GM23338 (cell line): ENCODE data around the gene ELOF1. TPM values are rescaled to one million over a fixed set of nuclear protein-coding genes. Genes with fewer than 3 reads are reported as not detected.
A peak's percentile ranks its signal among the peaks of the same experiment; 100 is the strongest.
"Not testable (repeated sequence)": the region's sequence is repeated elsewhere in the genome, so short reads cannot be mapped to it uniquely, and the experiment has no call there.

Experiments used
- ATAC-seq: fragments of 200-7000 bp; cut with Tn5 transposase; 3 replicates; pipeline ENCODE4 v1.9.1; 2020
- DNase-seq: peaks from one replicate; pipeline ENCODE4 v3.0.0-alpha.2; 2015; ENCODE audit warnings: low spot score
- H2AFZ ChIP-seq: fragments of 200-600 bp; sonication (generic); 2 replicates; pipeline ENCODE4 v1.8.0; 2016; ENCODE audit warnings: antibody characterized with exemption, mild to moderate bottlenecking, moderate library complexity
- H3F3A ChIP-seq: fragments of 200-600 bp; sonication (generic); replicated peaks from 2 replicates; pipeline ENCODE4 v1.8.0; 2017; ENCODE audit warnings: antibody characterized with exemption, mixed run types, low read depth
- H3K27ac ChIP-seq: fragments of 200-600 bp; sonication (generic); 2 replicates; pipeline ENCODE4 v1.6.1; 2016; ENCODE audit warnings: low read depth
- H3K27me3 ChIP-seq: fragments of 200-600 bp; sonication (generic); 2 replicates; pipeline ENCODE4 v1.8.0; 2016; ENCODE audit warnings: mild to moderate bottlenecking, mixed run types, moderate library complexity; ENCODE audit not compliant: insufficient read depth
- H3K36me3 ChIP-seq: fragments of 200-600 bp; sonication (generic); 2 replicates; pipeline ENCODE4 v1.8.0; 2016; ENCODE audit warnings: mild to moderate bottlenecking; ENCODE audit not compliant: insufficient read depth
- H3K4me1 ChIP-seq: fragments of 200-600 bp; sonication (generic); 2 replicates; pipeline ENCODE4 v1.8.0; 2016; ENCODE audit warnings: mild to moderate bottlenecking, moderate library complexity; ENCODE audit not compliant: insufficient read depth
- H3K4me2 ChIP-seq: fragments of 200-600 bp; sonication (generic); 2 replicates; pipeline ENCODE4 v1.7.1; 2017; ENCODE audit warnings: mixed run types
- H3K4me3 ChIP-seq: fragments of 200-600 bp; sonication (generic); 2 replicates; pipeline ENCODE4 v1.6.1; 2016; ENCODE audit warnings: mixed run types
- H3K79me2 ChIP-seq: fragments of 200-600 bp; sonication (generic); replicated peaks from 2 replicates; pipeline ENCODE4 v1.8.0; 2017; ENCODE audit warnings: mild to moderate bottlenecking; ENCODE audit not compliant: insufficient read depth
- H3K9me2 ChIP-seq: fragments of 200-600 bp; sonication (generic); 2 replicates; pipeline ENCODE4 v1.8.0; 2017; ENCODE audit not compliant: insufficient read depth
- H4K20me1 ChIP-seq: fragments of 200-600 bp; sonication (generic); replicated peaks from 2 replicates; pipeline ENCODE4 v1.8.0; 2017; ENCODE audit warnings: mild to moderate bottlenecking; ENCODE audit not compliant: insufficient read depth
- H3K27ac Mint-ChIP-seq: 2 replicates; pipeline ENCODE4 v1.8.0; 2020; ENCODE audit warnings: inconsistent platforms, mild to moderate bottlenecking, moderate library complexity, mixed read lengths
- H3K27me3 Mint-ChIP-seq: 3 replicates; pipeline ENCODE4 v1.8.0; 2022; ENCODE audit warnings: low read depth, mild to moderate bottlenecking, moderate library complexity, mixed read lengths, inconsistent platforms; ENCODE audit not compliant: insufficient read depth, poor library complexity
- H3K36me3 Mint-ChIP-seq: 3 replicates; pipeline ENCODE4 v1.8.0; 2021; ENCODE audit warnings: low read depth, mild to moderate bottlenecking, inconsistent platforms, moderate library complexity, mixed read lengths
- H3K4me1 Mint-ChIP-seq: 3 replicates; pipeline ENCODE4 v1.8.0; 2020; ENCODE audit warnings: mild to moderate bottlenecking, inconsistent platforms, mixed read lengths
- H3K4me3 Mint-ChIP-seq: 3 replicates; pipeline ENCODE4 v1.8.0; 2021; ENCODE audit warnings: moderate library complexity, mild to moderate bottlenecking, inconsistent platforms, mixed read lengths
- H3K9me3 Mint-ChIP-seq: 3 replicates; pipeline ENCODE4 v1.8.0; 2020; ENCODE audit warnings: moderate library complexity, mild to moderate bottlenecking, inconsistent platforms, mixed read lengths
- CREB1 ChIP-seq: fragments of 250-450 bp; sonication (Bioruptor Pico); IDR thresholded peaks from 2 replicates; pipeline ENCODE4 v1.5.0; 2020; ENCODE audit warnings: low read depth, mild to moderate bottlenecking, moderate library complexity
- EZH2 ChIP-seq: fragments of 200-600 bp; sonication (generic); IDR thresholded peaks from one replicate; pipeline ENCODE4 v1.8.0; 2017; ENCODE audit warnings: antibody characterized with exemption, mild to moderate bottlenecking, low read depth; ENCODE audit not compliant: unreplicated experiment
- JUNB ChIP-seq: IDR thresholded peaks from one replicate; pipeline ENCODE4 v1.6.1; 2016; ENCODE audit warnings: antibody characterized with exemption; ENCODE audit not compliant: unreplicated experiment
- POLR2AphosphoS5 ChIP-seq: IDR thresholded peaks from 2 replicates; pipeline ENCODE4 v1.6.1; 2016; ENCODE audit warnings: antibody characterized with exemption, low read depth
- STAT1 ChIP-seq: IDR thresholded peaks from one replicate; pipeline ENCODE4 v1.6.1; 2016; ENCODE audit warnings: antibody characterized with exemption; ENCODE audit not compliant: unreplicated experiment
- ZNF114 ChIP-seq: fragments of 250-450 bp; sonication (Bioruptor Pico); IDR thresholded peaks from 2 replicates; pipeline ENCODE4 v1.5.0; 2020; ENCODE audit warnings: mild to moderate bottlenecking, moderate library complexity
- ZNF331 ChIP-seq: fragments of 250-450 bp; sonication (Bioruptor Pico); IDR thresholded peaks from 2 replicates; pipeline ENCODE4 v1.5.0; 2020; ENCODE audit warnings: low read depth, mild to moderate bottlenecking, moderate library complexity
- polyA plus RNA-seq: library from polyadenylated mRNA; unstranded; fragments of >200 nt; fragmentation: Nextera tagmentation; extraction: Ambion mirVana; gene quantifications from 2 replicates; pipeline ENCODE4 v1.2.1, GENCODE V29; 2016
- total RNA-seq: library from RNA; depleted of rRNA; stranded (reverse); fragments of >200 nt; shearing (Covaris generic); gene quantifications from 2 replicates; pipeline ENCODE4 v1.2.3, GENCODE V29; 2014
- TF ChIP-seq, protein P1 (sequence below): IDR thresholded peaks from one replicate; pipeline ENCODE4 v1.6.1; 2018; ENCODE audit warnings: antibody characterized with exemption; ENCODE audit not compliant: unreplicated experiment
- TF ChIP-seq, protein P2 (sequence below): IDR thresholded peaks from 2 replicates; pipeline ENCODE4 v1.6.1; 2016; ENCODE audit warnings: antibody characterized with exemption
- TF ChIP-seq, protein P3 (sequence below): fragments of 250-450 bp; sonication (Bioruptor Pico); IDR thresholded peaks from 2 replicates; pipeline ENCODE4 v1.5.0; 2020; ENCODE audit warnings: mild to moderate bottlenecking, moderate library complexity

The ELOF1 gene
- total and polyA plus RNA-seq, 2 experiments from 2014 or later = 73.3 to 103 TPM

DNA sequence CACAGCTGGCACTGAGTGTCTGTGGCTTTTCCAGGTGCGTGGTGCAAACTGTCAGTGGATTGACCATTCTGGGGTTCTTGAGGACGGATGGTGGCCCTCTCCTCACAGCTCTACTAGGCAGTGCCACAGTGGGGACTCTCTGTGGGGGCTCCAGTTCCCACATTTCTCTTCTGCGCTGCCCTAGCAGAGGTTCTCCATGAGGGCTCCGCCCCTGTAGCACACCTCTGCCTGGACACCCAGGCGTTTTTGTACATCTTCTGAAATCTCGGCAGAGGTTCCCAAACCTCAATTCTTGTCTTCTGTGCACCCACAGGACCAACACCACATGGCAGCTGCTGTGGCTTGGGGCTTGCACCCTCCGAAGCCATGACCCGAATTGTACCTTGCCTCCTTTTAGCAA is 47.5 kb upstream of the ELOF1 start (continued):
- TF ChIP-seq POLR2AphosphoS5 = no peak
- no peak for TF ChIP-seq CREB1 (CRISPR knock-in tag)

DNA sequence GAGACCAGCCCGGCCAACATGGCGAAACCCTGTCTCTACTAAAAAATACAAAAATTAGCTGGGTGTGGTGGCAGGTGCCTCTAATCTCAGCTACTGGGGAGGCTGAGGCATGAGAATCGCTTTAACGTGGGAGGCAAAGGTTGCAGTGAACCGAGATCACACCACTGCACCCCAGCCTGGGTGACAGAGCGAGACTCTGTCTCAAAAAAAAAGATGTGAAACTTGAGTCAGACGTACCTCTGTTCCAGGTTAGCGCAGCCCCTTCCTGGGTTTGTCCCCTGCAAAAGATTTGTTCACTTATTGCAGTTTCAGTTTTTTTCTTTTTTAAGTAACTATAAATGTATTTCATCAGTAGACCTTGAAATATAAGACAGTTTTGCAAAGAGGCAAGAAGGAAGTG is 40.7 kb upstream of the ELOF1 start:
- H2AFZ ChIP-seq, ATAC-seq, H3K27ac ChIP-seq, H3K9me2 ChIP-seq, H3K4me3 ChIP-seq, H3K4me3 Mint-ChIP-seq, H3K27me3 ChIP-seq, DNase-seq, H3K27me3 Mint-ChIP-seq, H3K4me2 ChIP-seq, H3K27ac Mint-ChIP-seq, H3F3A ChIP-seq: not testable (repeated sequence)
- Histone ChIP-seq H3K4me1 (peaks cover 11% of the 10 kb centered on the region), H3K79me2 (peaks cover 71% of the 10 kb centered on the region), H3K36me3 (peaks cover 20% of the 10 kb centered on the region), H4K20me1 (peaks cover 20% of the 10 kb centered on the region)
- peaks cover 16% of the 10 kb centered on the region for H3K4me1 Mint-ChIP-seq
- peaks cover 18% of the 10 kb centered on the region for H3K9me3 Mint-ChIP-seq
- H3K36me3 Mint-ChIP-seq = peaks cover 66% of the 10 kb centered on the region

DNA sequence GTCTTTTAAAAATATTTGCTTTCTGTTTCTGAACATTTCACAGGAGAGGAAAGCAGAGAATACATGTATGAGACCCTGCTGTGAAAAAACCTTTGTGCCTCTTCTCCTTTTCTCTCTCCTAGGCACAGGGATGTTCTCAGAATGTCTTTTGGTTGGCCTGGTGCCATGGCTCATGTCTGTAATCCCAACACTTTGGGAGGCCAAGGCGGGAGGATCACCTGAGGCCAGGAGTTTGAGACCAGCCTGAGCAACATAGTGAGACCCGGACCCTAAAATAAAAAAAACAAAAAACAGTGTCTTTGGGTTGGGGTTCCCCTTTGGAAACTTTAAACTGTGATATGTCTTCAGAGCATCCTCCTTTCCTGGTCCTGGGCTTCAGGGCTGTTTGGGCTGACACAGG is 39.7 kb upstream of the ELOF1 start:
- Histone ChIP-seq H3K36me3 (peaks cover 11% of the 10 kb centered on the region), H3K9me2 (no peaks in the 10 kb centered on the region), H3K27me3 (no peaks in the 10 kb centered on the region), H3K4me3 (peak overlapping the region; percentile 97), H4K20me1 (peaks cover 20% of the 10 kb centered on the region), H3K27ac (no peak overlapping the region), H3K4me1 (peaks cover 11% of the 10 kb centered on the region), H3F3A (no peaks in the 10 kb centered on the region; the same call in 1 of the 2 replicates), H2AFZ (no peak overlapping the region), H3K4me2 (peak overlapping the region; percentile 84), H3K79me2 (peaks cover 62% of the 10 kb centered on the region)
- DNase-seq (no peak), ATAC-seq (no peak)
- Mint-ChIP-seq H3K9me3 (peaks cover 9% of the 10 kb centered on the region), H3K36me3 (peaks cover 56% of the 10 kb centered on the region), H3K4me3 (peak overlapping the region; percentile 97), H3K27me3 (peaks cover 4% of the 10 kb centered on the region), H3K4me1 (peaks cover 16% of the 10 kb centered on the region), H3K27ac (no peak overlapping the region)
- TF ChIP-seq, protein P1, sequence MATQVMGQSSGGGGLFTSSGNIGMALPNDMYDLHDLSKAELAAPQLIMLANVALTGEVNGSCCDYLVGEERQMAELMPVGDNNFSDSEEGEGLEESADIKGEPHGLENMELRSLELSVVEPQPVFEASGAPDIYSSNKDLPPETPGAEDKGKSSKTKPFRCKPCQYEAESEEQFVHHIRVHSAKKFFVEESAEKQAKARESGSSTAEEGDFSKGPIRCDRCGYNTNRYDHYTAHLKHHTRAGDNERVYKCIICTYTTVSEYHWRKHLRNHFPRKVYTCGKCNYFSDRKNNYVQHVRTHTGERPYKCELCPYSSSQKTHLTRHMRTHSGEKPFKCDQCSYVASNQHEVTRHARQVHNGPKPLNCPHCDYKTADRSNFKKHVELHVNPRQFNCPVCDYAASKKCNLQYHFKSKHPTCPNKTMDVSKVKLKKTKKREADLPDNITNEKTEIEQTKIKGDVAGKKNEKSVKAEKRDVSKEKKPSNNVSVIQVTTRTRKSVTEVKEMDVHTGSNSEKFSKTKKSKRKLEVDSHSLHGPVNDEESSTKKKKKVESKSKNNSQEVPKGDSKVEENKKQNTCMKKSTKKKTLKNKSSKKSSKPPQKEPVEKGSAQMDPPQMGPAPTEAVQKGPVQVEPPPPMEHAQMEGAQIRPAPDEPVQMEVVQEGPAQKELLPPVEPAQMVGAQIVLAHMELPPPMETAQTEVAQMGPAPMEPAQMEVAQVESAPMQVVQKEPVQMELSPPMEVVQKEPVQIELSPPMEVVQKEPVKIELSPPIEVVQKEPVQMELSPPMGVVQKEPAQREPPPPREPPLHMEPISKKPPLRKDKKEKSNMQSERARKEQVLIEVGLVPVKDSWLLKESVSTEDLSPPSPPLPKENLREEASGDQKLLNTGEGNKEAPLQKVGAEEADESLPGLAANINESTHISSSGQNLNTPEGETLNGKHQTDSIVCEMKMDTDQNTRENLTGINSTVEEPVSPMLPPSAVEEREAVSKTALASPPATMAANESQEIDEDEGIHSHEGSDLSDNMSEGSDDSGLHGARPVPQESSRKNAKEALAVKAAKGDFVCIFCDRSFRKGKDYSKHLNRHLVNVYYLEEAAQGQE = no peak
- no peak for TF ChIP-seq JUNB
- no peak for TF ChIP-seq ZNF114
- no peak for TF ChIP-seq EZH2
- TF ChIP-seq POLR2AphosphoS5 = no peak
- no peak for TF ChIP-seq ZNF331
- TF ChIP-seq, protein P2, sequence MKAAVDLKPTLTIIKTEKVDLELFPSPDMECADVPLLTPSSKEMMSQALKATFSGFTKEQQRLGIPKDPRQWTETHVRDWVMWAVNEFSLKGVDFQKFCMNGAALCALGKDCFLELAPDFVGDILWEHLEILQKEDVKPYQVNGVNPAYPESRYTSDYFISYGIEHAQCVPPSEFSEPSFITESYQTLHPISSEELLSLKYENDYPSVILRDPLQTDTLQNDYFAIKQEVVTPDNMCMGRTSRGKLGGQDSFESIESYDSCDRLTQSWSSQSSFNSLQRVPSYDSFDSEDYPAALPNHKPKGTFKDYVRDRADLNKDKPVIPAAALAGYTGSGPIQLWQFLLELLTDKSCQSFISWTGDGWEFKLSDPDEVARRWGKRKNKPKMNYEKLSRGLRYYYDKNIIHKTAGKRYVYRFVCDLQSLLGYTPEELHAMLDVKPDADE = no peak
- TF ChIP-seq CREB1 (CRISPR knock-in tag) = no peak
- TF ChIP-seq, protein P3, sequence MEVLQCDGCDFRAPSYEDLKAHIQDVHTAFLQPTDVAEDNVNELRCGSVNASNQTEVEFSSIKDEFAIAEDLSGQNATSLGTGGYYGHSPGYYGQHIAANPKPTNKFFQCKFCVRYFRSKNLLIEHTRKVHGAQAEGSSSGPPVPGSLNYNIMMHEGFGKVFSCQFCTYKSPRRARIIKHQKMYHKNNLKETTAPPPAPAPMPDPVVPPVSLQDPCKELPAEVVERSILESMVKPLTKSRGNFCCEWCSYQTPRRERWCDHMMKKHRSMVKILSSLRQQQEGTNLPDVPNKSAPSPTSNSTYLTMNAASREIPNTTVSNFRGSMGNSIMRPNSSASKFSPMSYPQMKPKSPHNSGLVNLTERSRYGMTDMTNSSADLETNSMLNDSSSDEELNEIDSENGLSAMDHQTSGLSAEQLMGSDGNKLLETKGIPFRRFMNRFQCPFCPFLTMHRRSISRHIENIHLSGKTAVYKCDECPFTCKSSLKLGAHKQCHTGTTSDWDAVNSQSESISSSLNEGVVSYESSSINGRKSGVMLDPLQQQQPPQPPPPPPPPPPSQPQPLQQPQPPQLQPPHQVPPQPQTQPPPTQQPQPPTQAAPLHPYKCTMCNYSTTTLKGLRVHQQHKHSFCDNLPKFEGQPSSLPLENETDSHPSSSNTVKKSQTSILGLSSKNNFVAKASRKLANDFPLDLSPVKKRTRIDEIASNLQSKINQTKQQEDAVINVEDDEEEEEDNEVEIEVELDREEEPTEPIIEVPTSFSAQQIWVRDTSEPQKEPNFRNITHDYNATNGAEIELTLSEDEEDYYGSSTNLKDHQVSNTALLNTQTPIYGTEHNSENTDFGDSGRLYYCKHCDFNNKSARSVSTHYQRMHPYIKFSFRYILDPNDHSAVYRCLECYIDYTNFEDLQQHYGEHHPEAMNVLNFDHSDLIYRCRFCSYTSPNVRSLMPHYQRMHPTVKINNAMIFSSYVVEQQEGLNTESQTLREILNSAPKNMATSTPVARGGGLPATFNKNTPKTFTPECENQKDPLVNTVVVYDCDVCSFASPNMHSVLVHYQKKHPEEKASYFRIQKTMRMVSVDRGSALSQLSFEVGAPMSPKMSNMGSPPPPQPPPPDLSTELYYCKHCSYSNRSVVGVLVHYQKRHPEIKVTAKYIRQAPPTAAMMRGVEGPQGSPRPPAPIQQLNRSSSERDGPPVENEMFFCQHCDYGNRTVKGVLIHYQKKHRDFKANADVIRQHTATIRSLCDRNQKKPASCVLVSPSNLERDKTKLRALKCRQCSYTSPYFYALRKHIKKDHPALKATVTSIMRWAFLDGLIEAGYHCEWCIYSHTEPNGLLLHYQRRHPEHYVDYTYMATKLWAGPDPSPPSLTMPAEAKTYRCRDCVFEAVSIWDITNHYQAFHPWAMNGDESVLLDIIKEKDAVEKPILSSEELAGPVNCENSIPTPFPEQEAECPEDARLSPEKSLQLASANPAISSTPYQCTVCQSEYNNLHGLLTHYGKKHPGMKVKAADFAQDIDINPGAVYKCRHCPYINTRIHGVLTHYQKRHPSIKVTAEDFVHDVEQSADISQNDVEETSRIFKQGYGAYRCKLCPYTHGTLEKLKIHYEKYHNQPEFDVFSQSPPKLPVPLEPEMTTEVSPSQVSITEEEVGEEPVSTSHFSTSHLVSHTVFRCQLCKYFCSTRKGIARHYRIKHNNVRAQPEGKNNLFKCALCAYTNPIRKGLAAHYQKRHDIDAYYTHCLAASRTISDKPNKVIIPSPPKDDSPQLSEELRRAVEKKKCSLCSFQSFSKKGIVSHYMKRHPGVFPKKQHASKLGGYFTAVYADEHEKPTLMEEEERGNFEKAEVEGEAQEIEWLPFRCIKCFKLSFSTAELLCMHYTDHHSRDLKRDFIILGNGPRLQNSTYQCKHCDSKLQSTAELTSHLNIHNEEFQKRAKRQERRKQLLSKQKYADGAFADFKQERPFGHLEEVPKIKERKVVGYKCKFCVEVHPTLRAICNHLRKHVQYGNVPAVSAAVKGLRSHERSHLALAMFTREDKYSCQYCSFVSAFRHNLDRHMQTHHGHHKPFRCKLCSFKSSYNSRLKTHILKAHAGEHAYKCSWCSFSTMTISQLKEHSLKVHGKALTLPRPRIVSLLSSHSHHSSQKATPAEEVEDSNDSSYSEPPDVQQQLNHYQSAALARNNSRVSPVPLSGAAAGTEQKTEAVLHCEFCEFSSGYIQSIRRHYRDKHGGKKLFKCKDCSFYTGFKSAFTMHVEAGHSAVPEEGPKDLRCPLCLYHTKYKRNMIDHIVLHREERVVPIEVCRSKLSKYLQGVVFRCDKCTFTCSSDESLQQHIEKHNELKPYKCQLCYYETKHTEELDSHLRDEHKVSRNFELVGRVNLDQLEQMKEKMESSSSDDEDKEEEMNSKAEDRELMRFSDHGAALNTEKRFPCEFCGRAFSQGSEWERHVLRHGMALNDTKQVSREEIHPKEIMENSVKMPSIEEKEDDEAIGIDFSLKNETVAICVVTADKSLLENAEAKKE (CRISPR knock-in tag) = no peak
- no peak for TF ChIP-seq STAT1
